DOHH2 (cell line): ENCODE results near the gene GMEB2.

ENCODE experiments used
- CTCF ChIP-seq: fragments of 200-600 bp; sonication (generic); IDR thresholded peaks from one replicate; pipeline ENCODE4 v1.5.1; 2014; ENCODE audit warnings: antibody characterized with exemption, mild to moderate bottlenecking, low read depth, low read length; ENCODE audit not compliant: poor library complexity, severe bottlenecking
- EZH2phosphoT487 ChIP-seq: fragments of 200-600 bp; sonication (generic); IDR thresholded peaks from 2 replicates; pipeline ENCODE4 v1.6.1; 2017; ENCODE audit warnings: borderline replicate concordance, mild to moderate bottlenecking, antibody characterized with exemption, low read length, moderate library complexity, mixed read lengths

- TF ChIP-seq CTCF: no peak
- TF ChIP-seq EZH2phosphoT487: no peak
Measured at GRCh38 chr20:63551068-63551467, 75.8 kb downstream of the GMEB2 start.
